GM12892 (cell line): Measurements from ENCODE around the gene UGT8.

ENCODE experiments used
- POLR2A ChIP-seq: IDR thresholded peaks from 2 replicates; pipeline ENCODE4 v1.6.1; 2011; ENCODE audit warnings: low read depth, low read length, control low read depth
- POLR2AphosphoS5 ChIP-seq: IDR thresholded peaks from 2 replicates; pipeline ENCODE4 v1.6.1; 2011; ENCODE audit warnings: low read depth, low read length, control low read depth

- TF ChIP-seq POLR2AphosphoS5 = no peak
- TF ChIP-seq POLR2A = no peak
Observed at GRCh38 chr4:114674080-114674479, 75.5 kb downstream of the UGT8 start.
